Vagina (tissue), 2 donors: ENCODE measurements around the gene DNAH7.

Experiments used
- POLR2AphosphoS5 ChIP-seq, 2 donors: sonication (generic); formaldehyde crosslinking; IDR thresholded peaks; one replicate each; pipeline ENCODE4 v1.9.0; 2017; ENCODE audit warnings: antibody characterized with exemption in 2 of 2, mild to moderate bottlenecking in 2 of 2, low read depth in 1 of 2; ENCODE audit not compliant: insufficient read depth in 1 of 2
- TF ChIP-seq, protein P1 (sequence below), 3 experiments: fragments of 450-650 bp in 2 of 3; fragments of 200-600 bp in 1 of 3; sonication (generic) in 1 of 3; IDR thresholded peaks; one replicate each; pipeline ENCODE4 v1.5.1; 2017 to 2019; ENCODE audit warnings: antibody characterized with exemption in 3 of 3, mild to moderate bottlenecking in 2 of 3, moderate library complexity in 2 of 3

DNA sequence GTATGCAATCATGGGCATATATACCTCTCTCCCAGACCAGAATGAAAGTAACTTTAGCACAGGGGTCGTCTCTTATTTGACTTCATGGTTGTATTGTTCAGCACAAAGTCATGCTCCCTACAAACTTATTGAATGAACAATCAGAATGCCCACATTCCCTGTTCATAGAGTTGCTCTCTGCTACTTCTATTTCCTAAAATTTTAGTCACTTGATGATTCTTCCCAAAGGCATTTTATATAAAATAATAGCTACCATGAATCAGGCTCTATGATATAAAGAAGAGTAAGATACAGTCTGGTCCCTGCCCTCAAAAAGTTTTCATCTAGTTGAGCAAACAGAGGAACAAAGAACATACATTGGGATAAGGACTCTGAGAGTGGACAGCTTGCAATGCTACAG lies 249.4 kb downstream of the DNAH7 start:
- TF ChIP-seq, protein P1, sequence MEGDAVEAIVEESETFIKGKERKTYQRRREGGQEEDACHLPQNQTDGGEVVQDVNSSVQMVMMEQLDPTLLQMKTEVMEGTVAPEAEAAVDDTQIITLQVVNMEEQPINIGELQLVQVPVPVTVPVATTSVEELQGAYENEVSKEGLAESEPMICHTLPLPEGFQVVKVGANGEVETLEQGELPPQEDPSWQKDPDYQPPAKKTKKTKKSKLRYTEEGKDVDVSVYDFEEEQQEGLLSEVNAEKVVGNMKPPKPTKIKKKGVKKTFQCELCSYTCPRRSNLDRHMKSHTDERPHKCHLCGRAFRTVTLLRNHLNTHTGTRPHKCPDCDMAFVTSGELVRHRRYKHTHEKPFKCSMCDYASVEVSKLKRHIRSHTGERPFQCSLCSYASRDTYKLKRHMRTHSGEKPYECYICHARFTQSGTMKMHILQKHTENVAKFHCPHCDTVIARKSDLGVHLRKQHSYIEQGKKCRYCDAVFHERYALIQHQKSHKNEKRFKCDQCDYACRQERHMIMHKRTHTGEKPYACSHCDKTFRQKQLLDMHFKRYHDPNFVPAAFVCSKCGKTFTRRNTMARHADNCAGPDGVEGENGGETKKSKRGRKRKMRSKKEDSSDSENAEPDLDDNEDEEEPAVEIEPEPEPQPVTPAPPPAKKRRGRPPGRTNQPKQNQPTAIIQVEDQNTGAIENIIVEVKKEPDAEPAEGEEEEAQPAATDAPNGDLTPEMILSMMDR (IDR thresholded peaks at IDR 0.05): no peak
- no peak for TF ChIP-seq POLR2AphosphoS5 (IDR thresholded peaks at IDR 0.05; ENCODE audit: insufficient read depth in 1 of 2, low read depth in 1 of 2)
